Endothelial cell of umbilical vein (primary cell): Measurements from ENCODE around the gene REEP5.

Source experiments
- CTCF ChIP-seq, 2 donors: IDR thresholded peaks; 1 replicate in 1 of 2; 2 replicates in 1 of 2; pipeline ENCODE4 v1.5.1; 2011; ENCODE audit warnings: low read length in 2 of 2, mild to moderate bottlenecking in 2 of 2, moderate library complexity in 2 of 2, control low read depth in 1 of 2, inconsistent platforms in 1 of 2, low read depth in 1 of 2; ENCODE audit not compliant: insufficient read depth in 1 of 2; ENCODE audit errors: extremely low read depth in 1 of 2
- EZH2 ChIP-seq: IDR thresholded peaks from 2 replicates; pipeline ENCODE4 v1.6.1; 2012; ENCODE audit warnings: borderline replicate concordance, low read depth, mild to moderate bottlenecking, moderate library complexity, low read length, inconsistent platforms; ENCODE audit not compliant: severe bottlenecking
- FOS ChIP-seq: IDR thresholded peaks from 2 replicates; pipeline ENCODE4 v1.6.1; 2011; ENCODE audit warnings: mild to moderate bottlenecking, low read length, moderate library complexity, borderline replicate concordance; ENCODE audit not compliant: insufficient read depth
- GATA2 ChIP-seq: IDR thresholded peaks from 2 replicates; pipeline ENCODE4 v1.7.0; 2011; ENCODE audit warnings: low read depth, mild to moderate bottlenecking, moderate library complexity, mixed read lengths, low read length; ENCODE audit not compliant: insufficient read length, insufficient read depth
- MAX ChIP-seq: IDR thresholded peaks from 2 replicates; pipeline ENCODE4 v1.6.1; 2011; ENCODE audit not compliant: insufficient read depth, insufficient read length
- POLR2A ChIP-seq: IDR thresholded peaks from 2 replicates; pipeline ENCODE4 v1.6.1; 2012; ENCODE audit warnings: low read depth, mild to moderate bottlenecking, control low read depth, low read length
- POLR2AphosphoS5 ChIP-seq: IDR thresholded peaks from 2 replicates; pipeline ENCODE4 v1.6.1; 2012; ENCODE audit warnings: low read depth, mild to moderate bottlenecking, control low read depth, low read length, moderate library complexity; ENCODE audit not compliant: insufficient read depth

- TF ChIP-seq POLR2AphosphoS5 (no peak), POLR2A (no peak), CTCF (IDR thresholded peaks at IDR 0.05; ENCODE audit: extremely low read depth in 1 of 2, insufficient read depth in 1 of 2, low read depth in 1 of 2, low read length in 2 of 2) (no peak), EZH2 (no peak), MAX (no peak), GATA2 (no peak), FOS (no peak)
Observed at GRCh38 chr5:112948458-112948857, 26.4 kb upstream of the REEP5 start.
